A549 (cell line): ENCODE results near the gene MYADM.

Experiments used
- BCL3 ChIP-seq: fragments of >200 bp; sonication (Bioruptor Twin); formaldehyde crosslinking; IDR thresholded peaks from 3 replicates; pipeline ENCODE4 v1.6.1; 2016
- BHLHE40 ChIP-seq: IDR thresholded peaks from 2 replicates; pipeline ENCODE4 v1.6.1; 2012; ENCODE audit warnings: low read depth, low read length, inconsistent platforms
- EP300 ChIP-seq, 2 experiments: fragments of >200 bp; sonication (Bioruptor Twin); formaldehyde crosslinking; IDR thresholded peaks; 2 replicates in 1 of 2; 3 replicates in 1 of 2; pipeline ENCODE4 v1.6.1; 2016 to 2017
- JUNB ChIP-seq: fragments of >200 bp; sonication (Bioruptor Twin); formaldehyde crosslinking; IDR thresholded peaks from 2 replicates; pipeline ENCODE4 v1.6.1; 2016
- MAZ ChIP-seq: fragments of 150-350 bp; IDR thresholded peaks from 2 replicates; pipeline ENCODE4 v1.6.1; 2014; ENCODE audit warnings: antibody characterized with exemption, low read depth, low read length, borderline replicate concordance
- POLR2A ChIP-seq: IDR thresholded peaks from 2 replicates; pipeline ENCODE4 v1.6.1; 2012; ENCODE audit warnings: mild to moderate bottlenecking, low read length
- RAD21 ChIP-seq, 2 experiments: fragments of >200 bp in 1 of 2; sonication (Bioruptor Twin) in 1 of 2; formaldehyde crosslinking in 1 of 2; IDR thresholded peaks in 1 of 2; conservative IDR thresholded peaks in 1 of 2; 2 replicates in 1 of 2; 3 replicates in 1 of 2; pipeline ENCODE4 v1.6.1; 2012 to 2018; ENCODE audit warnings: inconsistent platforms in 1 of 2
- RNF2 ChIP-seq: fragments of 200-600 bp; sonication (generic); IDR thresholded peaks from 2 replicates; pipeline ENCODE4 v1.6.1; 2016; ENCODE audit warnings: low read depth, mild to moderate bottlenecking, antibody characterized with exemption, moderate library complexity, borderline replicate concordance
- SMC3 ChIP-seq: fragments of >200 bp; sonication (Bioruptor Twin); formaldehyde crosslinking; IDR thresholded peaks from 3 replicates; pipeline ENCODE4 v1.6.1; 2018; ENCODE audit warnings: inconsistent platforms
- SREBF2 ChIP-seq: fragments of 450-650 bp; IDR thresholded peaks from 2 replicates; pipeline ENCODE4 v1.6.1; 2014; ENCODE audit warnings: mild to moderate bottlenecking, moderate library complexity
- ZFP36 ChIP-seq: fragments of 450-650 bp; IDR thresholded peaks from 2 replicates; pipeline ENCODE4 v1.6.1; 2014; ENCODE audit warnings: borderline replicate concordance; ENCODE audit not compliant: partially characterized antibody
- TF ChIP-seq, protein P1 (sequence below): fragments of >200 bp; sonication (Bioruptor Twin); formaldehyde crosslinking; IDR thresholded peaks from 3 replicates; pipeline ENCODE4 v1.5.1; 2016

- TF ChIP-seq, protein P1, sequence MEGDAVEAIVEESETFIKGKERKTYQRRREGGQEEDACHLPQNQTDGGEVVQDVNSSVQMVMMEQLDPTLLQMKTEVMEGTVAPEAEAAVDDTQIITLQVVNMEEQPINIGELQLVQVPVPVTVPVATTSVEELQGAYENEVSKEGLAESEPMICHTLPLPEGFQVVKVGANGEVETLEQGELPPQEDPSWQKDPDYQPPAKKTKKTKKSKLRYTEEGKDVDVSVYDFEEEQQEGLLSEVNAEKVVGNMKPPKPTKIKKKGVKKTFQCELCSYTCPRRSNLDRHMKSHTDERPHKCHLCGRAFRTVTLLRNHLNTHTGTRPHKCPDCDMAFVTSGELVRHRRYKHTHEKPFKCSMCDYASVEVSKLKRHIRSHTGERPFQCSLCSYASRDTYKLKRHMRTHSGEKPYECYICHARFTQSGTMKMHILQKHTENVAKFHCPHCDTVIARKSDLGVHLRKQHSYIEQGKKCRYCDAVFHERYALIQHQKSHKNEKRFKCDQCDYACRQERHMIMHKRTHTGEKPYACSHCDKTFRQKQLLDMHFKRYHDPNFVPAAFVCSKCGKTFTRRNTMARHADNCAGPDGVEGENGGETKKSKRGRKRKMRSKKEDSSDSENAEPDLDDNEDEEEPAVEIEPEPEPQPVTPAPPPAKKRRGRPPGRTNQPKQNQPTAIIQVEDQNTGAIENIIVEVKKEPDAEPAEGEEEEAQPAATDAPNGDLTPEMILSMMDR = peak; percentile 24; the same call in 2 of the 3 replicates
- peak in 1 of 2 experiments; percentile 15; a peak in 1 of 5 replicates for TF ChIP-seq RAD21 (conservative IDR thresholded peaks at IDR 0.05 in 1 of 2, IDR thresholded peaks at IDR 0.05 in 1 of 2)
- no peak for TF ChIP-seq ZFP36
- no peak for TF ChIP-seq SMC3
- no peak for TF ChIP-seq JUNB
- no peak for TF ChIP-seq RNF2
- no peak for TF ChIP-seq EP300 (IDR thresholded peaks at IDR 0.05)
- no peak for TF ChIP-seq BCL3
- TF ChIP-seq MAZ = no peak
- no peak for TF ChIP-seq BHLHE40
- no peak for TF ChIP-seq POLR2A
- no peak for TF ChIP-seq SREBF2
Measured at GRCh38 chr19:53912653-53913052, 45.0 kb downstream of the MYADM start.
